ENCODE data around the gene EHMT2.

The EHMT2 gene

DNA sequence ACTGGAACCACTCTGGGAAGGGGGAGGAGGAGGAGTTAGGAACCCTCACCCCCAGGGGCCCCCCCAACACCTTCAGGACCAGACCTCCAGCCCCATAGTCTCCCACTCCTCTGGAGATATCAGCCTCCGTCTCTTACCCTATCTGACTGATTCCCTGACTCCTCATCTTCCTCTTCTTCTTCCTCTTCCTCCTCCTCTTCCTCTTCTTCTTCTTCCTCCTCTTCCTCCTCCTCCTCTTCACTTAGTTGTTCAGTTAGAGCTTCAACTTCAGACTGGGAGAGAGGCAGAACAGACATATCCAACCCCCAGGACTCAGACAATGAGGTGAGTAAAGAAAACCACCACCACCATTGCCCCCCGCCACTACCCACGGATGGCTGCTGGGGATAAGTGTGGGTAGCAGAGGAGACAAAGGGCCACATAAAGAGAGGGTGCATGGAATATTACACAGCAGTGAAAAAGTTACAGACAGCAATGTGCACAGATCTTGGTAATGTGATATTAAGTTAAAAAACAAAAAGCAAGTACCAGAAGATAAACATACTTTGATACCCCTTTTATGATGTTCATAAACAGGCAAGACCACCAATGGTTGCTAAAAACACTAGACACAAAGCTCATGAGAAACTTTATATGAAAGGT, 8.0 kb downstream of the EHMT2 start:
- TF ChIP-seq, protein P1, sequence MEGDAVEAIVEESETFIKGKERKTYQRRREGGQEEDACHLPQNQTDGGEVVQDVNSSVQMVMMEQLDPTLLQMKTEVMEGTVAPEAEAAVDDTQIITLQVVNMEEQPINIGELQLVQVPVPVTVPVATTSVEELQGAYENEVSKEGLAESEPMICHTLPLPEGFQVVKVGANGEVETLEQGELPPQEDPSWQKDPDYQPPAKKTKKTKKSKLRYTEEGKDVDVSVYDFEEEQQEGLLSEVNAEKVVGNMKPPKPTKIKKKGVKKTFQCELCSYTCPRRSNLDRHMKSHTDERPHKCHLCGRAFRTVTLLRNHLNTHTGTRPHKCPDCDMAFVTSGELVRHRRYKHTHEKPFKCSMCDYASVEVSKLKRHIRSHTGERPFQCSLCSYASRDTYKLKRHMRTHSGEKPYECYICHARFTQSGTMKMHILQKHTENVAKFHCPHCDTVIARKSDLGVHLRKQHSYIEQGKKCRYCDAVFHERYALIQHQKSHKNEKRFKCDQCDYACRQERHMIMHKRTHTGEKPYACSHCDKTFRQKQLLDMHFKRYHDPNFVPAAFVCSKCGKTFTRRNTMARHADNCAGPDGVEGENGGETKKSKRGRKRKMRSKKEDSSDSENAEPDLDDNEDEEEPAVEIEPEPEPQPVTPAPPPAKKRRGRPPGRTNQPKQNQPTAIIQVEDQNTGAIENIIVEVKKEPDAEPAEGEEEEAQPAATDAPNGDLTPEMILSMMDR (IDR thresholded peaks at IDR 0.05): no peak

DNA sequence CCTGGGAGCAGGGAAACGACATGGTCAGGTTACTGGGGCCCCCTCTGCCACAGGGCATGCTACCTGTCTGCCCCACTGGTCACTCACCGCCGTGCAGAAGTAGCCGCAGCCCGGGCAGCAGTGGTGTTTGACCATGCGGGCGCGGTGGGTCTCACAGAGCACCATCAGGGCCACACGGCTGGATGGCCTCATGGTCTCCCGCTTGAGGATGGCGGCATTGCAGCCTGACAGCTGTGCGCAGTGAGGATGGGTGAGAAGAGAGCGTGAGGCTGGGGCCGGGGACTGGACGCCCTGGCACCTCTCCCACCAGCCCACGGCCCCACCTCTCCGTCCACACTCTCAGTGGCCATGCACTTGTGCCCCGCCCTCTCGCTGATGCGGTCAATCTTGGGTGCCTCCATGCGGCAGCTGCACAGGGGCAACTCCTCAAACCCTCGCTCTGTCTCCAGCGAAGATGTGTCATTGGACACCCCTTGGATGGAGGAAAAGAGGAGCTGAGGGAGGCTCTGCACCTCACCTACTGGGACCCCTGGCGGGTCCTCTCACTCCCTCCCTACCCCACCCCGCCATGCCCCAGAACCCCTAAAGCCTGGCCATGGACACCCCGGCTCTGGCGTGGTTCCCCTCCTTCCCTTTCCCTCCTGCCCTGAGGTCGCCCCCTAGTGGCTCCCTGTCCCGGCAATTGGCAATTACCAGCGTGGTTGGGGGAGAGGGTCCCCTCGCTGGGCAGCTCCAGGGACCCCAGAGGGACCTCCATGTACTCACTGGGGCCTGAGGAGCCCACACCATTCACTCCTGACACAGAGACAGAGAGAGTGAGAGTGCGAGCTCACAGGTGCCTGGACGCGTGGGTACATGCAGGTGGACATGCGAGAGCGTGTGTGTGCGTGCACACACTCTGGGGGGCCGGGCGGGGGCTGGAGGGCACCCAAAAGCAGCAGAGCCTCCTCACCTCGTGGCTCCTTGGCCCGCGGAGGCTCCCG, 8.9 kb downstream of the EHMT2 start:
- TF ChIP-seq, protein P1 (IDR thresholded peaks at IDR 0.05): peak; percentile 92

- TF ChIP-seq, protein P1 (IDR thresholded peaks at IDR 0.05): no peak
Observed at GRCh38 chr6:31887173-31888007, 10.1 kb downstream of the EHMT2 start.

DNA sequence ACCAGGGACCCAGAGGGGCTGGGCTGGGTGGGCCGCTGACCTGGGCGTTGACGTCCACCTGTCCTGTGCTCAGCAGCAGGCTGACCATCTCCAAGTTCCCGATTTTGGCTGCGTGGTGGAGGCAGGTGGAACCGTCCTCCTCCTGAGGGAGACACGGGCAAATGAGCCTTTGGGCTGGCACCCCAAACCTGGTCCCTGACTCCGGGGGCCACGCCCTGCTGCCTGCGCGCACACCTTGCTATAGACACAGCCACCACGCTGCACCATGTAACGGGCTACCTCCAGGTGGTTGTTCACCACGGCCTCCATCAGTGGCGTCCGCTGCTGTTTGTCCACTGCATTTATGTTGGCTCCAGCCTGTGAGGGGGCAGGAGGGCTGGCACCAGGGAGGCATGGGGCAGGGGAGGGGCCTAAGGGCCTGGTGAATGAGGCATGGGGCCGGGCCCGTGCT, 10.9 kb downstream of the EHMT2 start:
- TF ChIP-seq, protein P1 (IDR thresholded peaks at IDR 0.05): no peak

DNA sequence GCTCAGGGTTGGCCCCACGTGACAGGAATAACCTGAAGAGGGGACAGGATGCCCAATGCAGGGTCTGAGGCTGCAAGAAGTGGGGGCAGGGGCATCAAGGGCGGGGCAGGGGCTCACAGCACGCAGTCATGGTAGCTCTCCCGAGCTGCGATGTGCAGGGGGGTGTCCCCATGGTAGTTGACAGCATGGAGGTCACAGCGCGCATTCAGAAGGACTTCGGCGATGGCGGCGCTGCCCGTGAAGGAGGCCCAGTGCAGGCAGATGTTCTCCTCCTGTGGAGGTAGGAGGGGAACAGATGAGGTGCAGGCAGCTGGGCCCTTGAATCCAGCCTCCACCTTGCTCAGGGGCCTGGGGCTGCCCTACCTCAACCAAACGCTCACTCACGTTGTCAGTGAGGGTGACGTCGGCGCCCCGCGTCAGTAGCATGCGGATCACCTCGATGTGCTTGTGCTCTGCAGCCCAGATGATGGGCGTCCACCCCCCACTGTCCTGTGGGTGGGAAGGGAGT, 12.9 kb downstream of the EHMT2 start:
- TF ChIP-seq, protein P1 (IDR thresholded peaks at IDR 0.05): no peak

- TF ChIP-seq, protein P1 (IDR thresholded peaks at IDR 0.05): no peak
Observed at GRCh38 chr6:31883676-31884075, 13.8 kb downstream of the EHMT2 start.

DNA sequence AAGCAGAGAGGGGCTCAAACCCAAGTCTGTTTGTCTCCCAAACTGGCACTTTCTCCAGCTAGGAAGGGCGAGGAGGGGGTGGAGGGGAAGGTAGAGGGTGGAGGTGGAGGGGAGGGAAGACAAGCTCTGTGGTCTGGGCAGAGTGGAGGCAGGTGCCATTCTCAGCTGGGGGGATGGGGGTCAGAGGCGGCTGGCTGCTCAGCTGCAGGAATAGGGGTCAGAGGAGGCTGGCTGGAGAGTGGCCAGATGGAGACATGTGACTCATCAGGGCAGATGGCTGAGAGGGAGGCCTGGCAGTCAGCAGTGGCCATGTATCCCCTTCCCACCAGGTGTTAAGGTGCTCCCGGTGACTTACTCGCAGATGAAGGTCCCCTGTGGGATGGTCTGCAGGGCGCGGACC, 15.2 kb downstream of the EHMT2 start:
- TF ChIP-seq, protein P1 (IDR thresholded peaks at IDR 0.05): no peak

All from LNCAP (cell line).